HepG2 (cell line): ENCODE measurements around the gene ZFTA. TPM values are rescaled to one million over a fixed set of nuclear protein-coding genes. Genes with fewer than 3 reads are reported as not detected.

Experiments
- BHLHE40 ChIP-seq: IDR thresholded peaks from 2 replicates; pipeline ENCODE4 v1.6.1; 2011; ENCODE audit warnings: low read length, improper control_type of control experiment
- CHD2 ChIP-seq: IDR thresholded peaks from 2 replicates; pipeline ENCODE4 v1.6.1; 2011; ENCODE audit warnings: low read depth, low read length, improper control_type of control experiment
- CHD4 ChIP-seq: fragments of 200-600 bp; sonication (generic); IDR thresholded peaks from 2 replicates; pipeline ENCODE4 v1.7.0; 2017; ENCODE audit warnings: mild to moderate bottlenecking, low read length, borderline replicate concordance
- CREB1 ChIP-seq, 2 experiments: fragments of 450-650 bp in 1 of 2; IDR thresholded peaks; 2 replicates each; pipeline ENCODE4 v1.6.1; 2016 to 2017; ENCODE audit warnings: control low read depth in 1 of 2, mild to moderate bottlenecking in 1 of 2, missing compliant biosample characterization in 1 of 2, missing genetic modification characterization in 1 of 2
- HNRNPL ChIP-seq: fragments of 200-400 bp; formaldehyde crosslinking; IDR thresholded peaks from 2 replicates; pipeline ENCODE4 v1.6.1; 2017; ENCODE audit warnings: mild to moderate bottlenecking, low read depth, low read length
- ISL2 ChIP-seq: sonication (generic); formaldehyde crosslinking; IDR thresholded peaks from 2 replicates; pipeline ENCODE4 v1.5.0; 2020; ENCODE audit warnings: missing genetic modification reagents
- KDM6A ChIP-seq: IDR thresholded peaks from 2 replicates; pipeline ENCODE4 v1.6.1; 2016; ENCODE audit warnings: low read depth
- MAX ChIP-seq: IDR thresholded peaks from 2 replicates; pipeline ENCODE4 v1.6.1; 2012; ENCODE audit warnings: inconsistent platforms
- NCOA1 ChIP-seq: sonication (generic); formaldehyde crosslinking; IDR thresholded peaks from 2 replicates; pipeline ENCODE4 v1.9.0; 2021; ENCODE audit warnings: missing genetic modification reagents
- POLR2AphosphoS5 ChIP-seq: IDR thresholded peaks from 2 replicates; pipeline ENCODE4 v1.6.1; 2012; ENCODE audit warnings: low read depth, low read length
- RBFOX2 ChIP-seq: fragments of 200-400 bp; formaldehyde crosslinking; IDR thresholded peaks from 2 replicates; pipeline ENCODE4 v1.6.1; 2017; ENCODE audit warnings: low read depth, mild to moderate bottlenecking, low read length
- SALL2 ChIP-seq: sonication (generic); formaldehyde crosslinking; IDR thresholded peaks from 2 replicates; pipeline ENCODE4 v1.8.1; 2023; ENCODE audit warnings: mild to moderate bottlenecking, missing genetic modification reagents, inconsistent platforms
- SP4 ChIP-seq: sonication (generic); formaldehyde crosslinking; IDR thresholded peaks from 2 replicates; pipeline ENCODE4 v1.8.1; 2023; ENCODE audit warnings: mild to moderate bottlenecking, missing genetic modification reagents
- TIGD3 ChIP-seq: sonication (generic); formaldehyde crosslinking; IDR thresholded peaks from 2 replicates; pipeline ENCODE4 v1.5.1; 2020; ENCODE audit warnings: mild to moderate bottlenecking, missing genetic modification reagents, borderline replicate concordance
- YEATS4 ChIP-seq: sonication (generic); formaldehyde crosslinking; IDR thresholded peaks from 2 replicates; pipeline ENCODE4 v1.4.0; 2020; ENCODE audit warnings: missing genetic modification reagents, borderline replicate concordance
- ZBTB3 ChIP-seq: sonication (generic); formaldehyde crosslinking; IDR thresholded peaks from 2 replicates; pipeline ENCODE4 v1.4.0; 2020; ENCODE audit warnings: low read depth, mild to moderate bottlenecking, moderate library complexity, missing genetic modification reagents, borderline replicate concordance
- ZFP91 ChIP-seq: sonication (generic); formaldehyde crosslinking; IDR thresholded peaks from 2 replicates; pipeline ENCODE4 v1.9.0; 2022; ENCODE audit warnings: missing genetic modification reagents, mild to moderate bottlenecking, borderline replicate concordance
- ZNF10 ChIP-seq: sonication (generic); formaldehyde crosslinking; IDR thresholded peaks from 2 replicates; pipeline ENCODE4 v1.4.0; 2020; ENCODE audit warnings: mild to moderate bottlenecking, low read depth, missing genetic modification reagents, borderline replicate concordance
- ZNF790 ChIP-seq: sonication (generic); formaldehyde crosslinking; IDR thresholded peaks from 2 replicates; pipeline ENCODE4 v1.8.0; 2022; ENCODE audit warnings: missing genetic modification reagents, mild to moderate bottlenecking, borderline replicate concordance
- polyA plus RNA-seq, 8 experiments: library from polyadenylated mRNA; depleted of rRNA in 3 of 8; stranded (reverse) in 7 of 8; unstranded in 1 of 8; fragments of >200 nt; fragmentation: Illumina TruSeq in 4 of 8; extraction: Trizol in 4 of 8; gene quantifications; 2 replicates each; pipeline versions ENCODE4 v1.2.1 to v1.2.3, GENCODE V29; 2011 to 2016; ENCODE audit warnings: low read depth in 4 of 8, missing spikeins in 1 of 8, mixed read lengths in 1 of 8; ENCODE audit not compliant: insufficient read depth in 1 of 8
- total RNA-seq, 5 experiments: library from RNA; depleted of rRNA; stranded (reverse); fragments of >200 nt; fragmentation: Illumina TruSeq; extraction: Trizol; gene quantifications; 2 replicates each; pipeline ENCODE4 v1.2.3, GENCODE V29; 2016; ENCODE audit warnings: low read depth in 1 of 5
- TF ChIP-seq, protein P1 (sequence below): sonication (generic); formaldehyde crosslinking; IDR thresholded peaks from 2 replicates; pipeline ENCODE4 v1.5.0; 2020; ENCODE audit warnings: mild to moderate bottlenecking, missing genetic modification reagents, borderline replicate concordance
- TF ChIP-seq, protein P2 (sequence below): sonication (generic); formaldehyde crosslinking; IDR thresholded peaks from 2 replicates; pipeline ENCODE4 v1.4.0; 2020; ENCODE audit warnings: missing genetic modification reagents

The ZFTA gene
- total and polyA plus RNA-seq, 2 of the 13 experiments (the other 11 are each of a cell fraction or from before 2014, with no cell fraction given), result 3.9 to 10.4 TPM

GRCh38 chr11:63767565-63768236 lies 874 bp downstream of the ZFTA start (continued):
- TF ChIP-seq ZBTB3 (CRISPR knock-in tag), result no peak
- TF ChIP-seq HNRNPL, result no peak
- TF ChIP-seq ZFP91 (CRISPR knock-in tag), result peak; percentile 91
- peak; percentile 49; the same call in 1 of the 2 replicates for TF ChIP-seq YEATS4 (CRISPR knock-in tag)
- TF ChIP-seq ZNF10 (CRISPR knock-in tag), result no peak
- TF ChIP-seq MAX, result peak; percentile 17
- TF ChIP-seq, protein P1, sequence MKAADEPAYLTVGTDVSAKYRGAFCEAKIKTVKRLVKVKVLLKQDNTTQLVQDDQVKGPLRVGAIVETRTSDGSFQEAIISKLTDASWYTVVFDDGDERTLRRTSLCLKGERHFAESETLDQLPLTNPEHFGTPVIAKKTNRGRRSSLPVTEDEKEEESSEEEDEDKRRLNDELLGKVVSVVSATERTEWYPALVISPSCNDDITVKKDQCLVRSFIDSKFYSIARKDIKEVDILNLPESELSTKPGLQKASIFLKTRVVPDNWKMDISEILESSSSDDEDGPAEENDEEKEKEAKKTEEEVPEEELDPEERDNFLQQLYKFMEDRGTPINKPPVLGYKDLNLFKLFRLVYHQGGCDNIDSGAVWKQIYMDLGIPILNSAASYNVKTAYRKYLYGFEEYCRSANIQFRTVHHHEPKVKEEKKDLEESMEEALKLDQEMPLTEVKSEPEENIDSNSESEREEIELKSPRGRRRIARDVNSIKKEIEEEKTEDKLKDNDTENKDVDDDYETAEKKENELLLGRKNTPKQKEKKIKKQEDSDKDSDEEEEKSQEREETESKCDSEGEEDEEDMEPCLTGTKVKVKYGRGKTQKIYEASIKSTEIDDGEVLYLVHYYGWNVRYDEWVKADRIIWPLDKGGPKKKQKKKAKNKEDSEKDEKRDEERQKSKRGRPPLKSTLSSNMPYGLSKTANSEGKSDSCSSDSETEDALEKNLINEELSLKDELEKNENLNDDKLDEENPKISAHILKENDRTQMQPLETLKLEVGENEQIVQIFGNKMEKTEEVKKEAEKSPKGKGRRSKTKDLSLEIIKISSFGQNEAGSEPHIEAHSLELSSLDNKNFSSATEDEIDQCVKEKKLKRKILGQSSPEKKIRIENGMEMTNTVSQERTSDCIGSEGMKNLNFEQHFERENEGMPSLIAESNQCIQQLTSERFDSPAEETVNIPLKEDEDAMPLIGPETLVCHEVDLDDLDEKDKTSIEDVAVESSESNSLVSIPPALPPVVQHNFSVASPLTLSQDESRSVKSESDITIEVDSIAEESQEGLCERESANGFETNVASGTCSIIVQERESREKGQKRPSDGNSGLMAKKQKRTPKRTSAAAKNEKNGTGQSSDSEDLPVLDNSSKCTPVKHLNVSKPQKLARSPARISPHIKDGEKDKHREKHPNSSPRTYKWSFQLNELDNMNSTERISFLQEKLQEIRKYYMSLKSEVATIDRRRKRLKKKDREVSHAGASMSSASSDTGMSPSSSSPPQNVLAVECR (CRISPR knock-in tag), result no peak
- TF ChIP-seq CHD4, result no peak
- no peak for TF ChIP-seq CREB1 (IDR thresholded peaks at IDR 0.05)
- TF ChIP-seq CREB1 (CRISPR knock-in tag; IDR thresholded peaks at IDR 0.05), result no peak
- 0 out of 2 replicates have a peak, but pooled peaks have one; percentile 11 for TF ChIP-seq SALL2 (CRISPR knock-in tag)
- no peak for TF ChIP-seq ZNF790
- TF ChIP-seq RBFOX2, result peak; percentile 57; the same call in 1 of the 2 replicates
- TF ChIP-seq KDM6A (CRISPR knock-in tag), result no peak
- TF ChIP-seq POLR2AphosphoS5, result 0 out of 2 replicates have a peak, but pooled peaks have one; percentile 42
- TF ChIP-seq NCOA1 (CRISPR knock-in tag), result no peak
- TF ChIP-seq, protein P2, sequence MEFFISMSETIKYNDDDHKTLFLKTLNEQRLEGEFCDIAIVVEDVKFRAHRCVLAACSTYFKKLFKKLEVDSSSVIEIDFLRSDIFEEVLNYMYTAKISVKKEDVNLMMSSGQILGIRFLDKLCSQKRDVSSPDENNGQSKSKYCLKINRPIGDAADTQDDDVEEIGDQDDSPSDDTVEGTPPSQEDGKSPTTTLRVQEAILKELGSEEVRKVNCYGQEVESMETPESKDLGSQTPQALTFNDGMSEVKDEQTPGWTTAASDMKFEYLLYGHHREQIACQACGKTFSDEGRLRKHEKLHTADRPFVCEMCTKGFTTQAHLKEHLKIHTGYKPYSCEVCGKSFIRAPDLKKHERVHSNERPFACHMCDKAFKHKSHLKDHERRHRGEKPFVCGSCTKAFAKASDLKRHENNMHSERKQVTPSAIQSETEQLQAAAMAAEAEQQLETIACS (CRISPR knock-in tag), result 0 out of 2 replicates have a peak, but pooled peaks have one; percentile 34
- no peak for TF ChIP-seq BHLHE40
- no peak for TF ChIP-seq ISL2 (CRISPR knock-in tag)
- TF ChIP-seq CHD2, result no peak
- TF ChIP-seq SP4 (CRISPR knock-in tag), result no peak
- no peak for TF ChIP-seq TIGD3 (CRISPR knock-in tag)
